Lower leg skin (tissue), 4 donors: Measurements from ENCODE around the gene RIF1. TPM values are rescaled to one million over a fixed set of nuclear protein-coding genes. Genes with fewer than 3 reads are reported as not detected.

Experiments
- DNase-seq, 2 donors: peaks; one replicate each; pipeline ENCODE4 v3.0.0-alpha.2; 2019; ENCODE audit warnings: low spot score in 2 of 2
- H3K4me3 ChIP-seq: fragments of 200-600 bp; sonication (generic); 2 replicates; pipeline ENCODE4 v1.5.1; 2017; ENCODE audit warnings: mild to moderate bottlenecking, low read depth; ENCODE audit not compliant: poor library complexity, severe bottlenecking
- CTCF ChIP-seq, 3 donors: fragments of 450-650 bp; IDR thresholded peaks; one replicate each; pipeline ENCODE4 v1.5.1; 2016; ENCODE audit warnings: antibody characterized with exemption in 3 of 3, mild to moderate bottlenecking in 3 of 3, moderate library complexity in 2 of 3
- POLR2A ChIP-seq, 2 donors: fragments of 450-650 bp; IDR thresholded peaks; one replicate each; pipeline ENCODE4 v1.6.1; 2016 to 2017; ENCODE audit warnings: antibody characterized with exemption in 2 of 2, mild to moderate bottlenecking in 1 of 2, moderate library complexity in 1 of 2
- WGBS, 2 donors: methylation state at CpG; one replicate each; pipeline ENCODE4 v1.1.5; 2018; 5-methylcytosine and 5-hydroxymethylcytosine counted together
- intact Hi-C: fragments of 100-400 bp; cut with DNase I; formaldehyde crosslinking; loops from one replicate; pipeline ENCODE4 v1.15.0; 2023; ENCODE audit warnings: low total_unique reads
- total RNA-seq, 4 donors: library from RNA; depleted of rRNA; stranded (reverse); fragments of >200 nt; gene quantifications; one replicate each; pipeline ENCODE4 v1.1.0, GENCODE V29; 2016

RIF1 gene
- total RNA-seq, 4 donors from 2014 or later: 24.6 to 38.4 (median 31.4) TPM

GRCh38 chr2:151483546-151483945 lies 73.8 kb downstream of the RIF1 start:
- H3K4me3 ChIP-seq: no peak overlapping the region
- DNase-seq: no peak
- no peak for TF ChIP-seq CTCF (IDR thresholded peaks at IDR 0.05)
- no peak for TF ChIP-seq POLR2A (IDR thresholded peaks at IDR 0.05)
- intact Hi-C loops: no loop called here
- WGBS, 2 donors: 93 to 96% methylated on average over 6 of the region's 6 CpGs

GRCh38 chr2:151484100-151484499 lies 74.4 kb downstream of the RIF1 start:
- 92 to 97% methylated on average over 4 of the region's 4 CpGs for WGBS, 2 donors
- DNase-seq: no peak
- no peak for TF ChIP-seq CTCF (IDR thresholded peaks at IDR 0.05)
- TF ChIP-seq POLR2A (IDR thresholded peaks at IDR 0.05): no peak
- no peak overlapping the region for H3K4me3 ChIP-seq
- intact Hi-C loops: no loop called here

- H3K4me3 ChIP-seq: no peak overlapping the region
- 88 to 98% methylated on average over 1 of the region's 1 CpG for WGBS, 2 donors
- TF ChIP-seq CTCF (IDR thresholded peaks at IDR 0.05) (no peak), POLR2A (IDR thresholded peaks at IDR 0.05) (no peak)
- DNase-seq: no peak
- intact Hi-C loops: no loop called here
These were observed 76.4 kb downstream of the RIF1 start for GRCh38 chr2:151486053-151486452.

- 95 to 96% methylated on average over 9 of the region's 9 CpGs for WGBS, 2 donors
- intact Hi-C loops: no loop called here
- H3K4me3 ChIP-seq: no peak overlapping the region
- no peak for DNase-seq
- no peak for TF ChIP-seq CTCF (IDR thresholded peaks at IDR 0.05)
- no peak for TF ChIP-seq POLR2A (IDR thresholded peaks at IDR 0.05)
These were observed 80.6 kb downstream of the RIF1 start for GRCh38 chr2:151490276-151490675.

GRCh38 chr2:151491496-151491895 lies 81.8 kb downstream of the RIF1 start:
- 83% methylated on average over 4 of the region's 4 CpGs for WGBS, 2 donors
- DNase-seq: no peak
- no peak for TF ChIP-seq POLR2A (IDR thresholded peaks at IDR 0.05)
- TF ChIP-seq CTCF (IDR thresholded peaks at IDR 0.05): no peak
- intact Hi-C loops: no loop called here
- H3K4me3 ChIP-seq: no peak overlapping the region

- 86 to 95% methylated on average over 1 of the region's 1 CpG for WGBS, 2 donors
- intact Hi-C loops: no loop called here
- no peak overlapping the region for H3K4me3 ChIP-seq
- TF ChIP-seq CTCF (IDR thresholded peaks at IDR 0.05) (no peak), POLR2A (IDR thresholded peaks at IDR 0.05) (no peak)
- no peak for DNase-seq
These were observed 88.5 kb downstream of the RIF1 start for GRCh38 chr2:151498178-151498577.
